Measurements from ENCODE around the gene KARS1.

- TF ChIP-seq CTCF (conservative IDR thresholded peaks at IDR 0.05) = no peak
- TF ChIP-seq ZFX (IDR thresholded peaks at IDR 0.05) = no peak
Measured at GRCh38 chr16:75599452-75600277, 47.8 kb downstream of the KARS1 start.
